Measurements from ENCODE around the gene NOL4L. TPM values are rescaled to one million over a fixed set of nuclear protein-coding genes. Genes with fewer than 3 reads are reported as not detected.
A peak's percentile ranks its signal among the peaks of the same experiment; 100 is the strongest.

Gene NOL4L
- total RNA-seq, 2 experiments from 2014 or later: 21.8 to 22.1 TPM

GRCh38 chr20:32447136-32448027 is 137.8 kb downstream of the NOL4L start:
- Mint-ChIP-seq H3K36me3 (peaks cover 5% of the 10 kb centered on the region), H3K27me3 (no peaks in the 10 kb centered on the region), H3K27ac (no peak overlapping the region), H3K4me1 (ENCODE audit: low read depth) (peaks cover 16% of the 10 kb centered on the region), H3K4me3 (no peak overlapping the region), H3K9me3 (no peaks in the 10 kb centered on the region)
- no peak for DNase-seq
- intact Hi-C loops (cut with micrococcal nuclease): no loop called here
- ChIA-PET POLR2A (no interaction called here), CTCF (interaction anchor here (0.6 to 1.3 kb wide), 2 partner anchors 25 to 62 kb away, joined by 3 to 4 read pairs; no protein-coding TSS in a partner anchor)

GRCh38 chr20:32446301-32447100 is 138.6 kb downstream of the NOL4L start:
- Mint-ChIP-seq H3K4me3 (no peak overlapping the region), H3K9me3 (no peaks in the 10 kb centered on the region), H3K36me3 (peaks cover 5% of the 10 kb centered on the region), H3K27me3 (no peaks in the 10 kb centered on the region), H3K4me1 (ENCODE audit: low read depth) (peaks cover 16% of the 10 kb centered on the region), H3K27ac (no peak overlapping the region)
- intact Hi-C loops (cut with micrococcal nuclease): no loop called here
- ChIA-PET CTCF (interaction anchor here (1.3 kb wide), 1 partner anchor 26 kb away, joined by 4 read pairs; no protein-coding TSS in a partner anchor), POLR2A (no interaction called here)
- DNase-seq: no peak

- ChIA-PET POLR2A (no interaction called here), CTCF (interaction anchor here (1.3 kb wide), 1 partner anchor 27 kb away, joined by 4 read pairs; no protein-coding TSS in a partner anchor)
- intact Hi-C loops (cut with micrococcal nuclease): no loop called here
- no peaks in the 10 kb centered on the region for H3K9me3 Mint-ChIP-seq
- H3K4me1 Mint-ChIP-seq (ENCODE audit: low read depth): peaks cover 16% of the 10 kb centered on the region
- no peak overlapping the region for H3K4me3 Mint-ChIP-seq
- H3K36me3 Mint-ChIP-seq: peaks cover 6% of the 10 kb centered on the region
- H3K27me3 Mint-ChIP-seq: no peaks in the 10 kb centered on the region
- DNase-seq: peak; percentile 30
- H3K27ac Mint-ChIP-seq: peak overlapping the region; percentile 85
Observed at GRCh38 chr20:32445539-32446273, 139.4 kb downstream of the NOL4L start.

GRCh38 chr20:32444474-32445220 is 140.5 kb downstream of the NOL4L start:
- Mint-ChIP-seq H3K9me3 (no peaks in the 10 kb centered on the region), H3K4me3 (no peak overlapping the region), H3K27me3 (no peaks in the 10 kb centered on the region), H3K4me1 (ENCODE audit: low read depth) (peaks cover 16% of the 10 kb centered on the region), H3K36me3 (peaks cover 10% of the 10 kb centered on the region), H3K27ac (peak overlapping the region; percentile 85)
- CTCF ChIA-PET: interaction anchor here (0.6 to 1.0 kb wide), 3 partner anchors 57 to 241 kb away, joined by 3 read pairs; no protein-coding TSS in a partner anchor
- intact Hi-C loops (cut with micrococcal nuclease): no loop called here
- POLR2A ChIA-PET: interaction anchor here (0.9 kb wide), 1 partner anchor 10 kb away, joined by 3 read pairs; no protein-coding TSS in a partner anchor
- no peak for DNase-seq

- POLR2A ChIA-PET: no interaction called here
- Mint-ChIP-seq H3K4me1 (ENCODE audit: low read depth) (peaks cover 26% of the 10 kb centered on the region), H3K4me3 (no peak overlapping the region), H3K36me3 (peaks cover 15% of the 10 kb centered on the region), H3K27me3 (no peaks in the 10 kb centered on the region), H3K27ac (peak overlapping the region; percentile 15), H3K9me3 (no peaks in the 10 kb centered on the region)
- peak; percentile 15 for DNase-seq
- intact Hi-C loops (cut with micrococcal nuclease): no loop called here
- CTCF ChIA-PET: interaction anchor here (1.0 to 1.1 kb wide), 2 partner anchors 77 to 209 kb away, joined by 3 read pairs; no protein-coding TSS in a partner anchor
Observed at GRCh38 chr20:32443386-32443974, 141.7 kb downstream of the NOL4L start.

- peak overlapping the region; percentile 66 for H3K27ac Mint-ChIP-seq
- no peak overlapping the region for H3K4me3 Mint-ChIP-seq
- H3K36me3 Mint-ChIP-seq: peaks cover 20% of the 10 kb centered on the region
- H3K27me3 Mint-ChIP-seq: no peaks in the 10 kb centered on the region
- H3K9me3 Mint-ChIP-seq: no peaks in the 10 kb centered on the region
- POLR2A ChIA-PET: interaction anchor here (1.1 kb wide), 1 partner anchor 9 kb away, joined by 3 read pairs; no protein-coding TSS in a partner anchor
- CTCF ChIA-PET: interaction anchor here (1.1 kb wide), 1 partner anchor 210 kb away, joined by 3 read pairs; no protein-coding TSS in a partner anchor
- intact Hi-C loops (cut with micrococcal nuclease): no loop called here
- H3K4me1 Mint-ChIP-seq (ENCODE audit: low read depth): peaks cover 28% of the 10 kb centered on the region
- no peak for DNase-seq
Observed at GRCh38 chr20:32442630-32443373, 142.3 kb downstream of the NOL4L start.

- POLR2A ChIA-PET: interaction anchor here (1.1 kb wide), 1 partner anchor 10 kb away, joined by 3 read pairs; no protein-coding TSS in a partner anchor
- Mint-ChIP-seq H3K4me1 (ENCODE audit: low read depth) (peaks cover 28% of the 10 kb centered on the region), H3K36me3 (peaks cover 23% of the 10 kb centered on the region), H3K9me3 (no peaks in the 10 kb centered on the region), H3K27me3 (no peaks in the 10 kb centered on the region), H3K27ac (peak overlapping the region; percentile 19), H3K4me3 (no peak overlapping the region)
- CTCF ChIA-PET: interaction anchor here (0.6 to 1.7 kb wide), 2 partner anchors 346 to 351 kb away, joined by 3 to 4 read pairs; no protein-coding TSS in a partner anchor
- intact Hi-C loops (cut with micrococcal nuclease): no loop called here
- DNase-seq: no peak
Observed at GRCh38 chr20:32441638-32442037, 143.5 kb downstream of the NOL4L start.

- H3K4me3 Mint-ChIP-seq: no peak overlapping the region
- intact Hi-C loops (cut with micrococcal nuclease): no loop called here
- no peaks in the 10 kb centered on the region for H3K27me3 Mint-ChIP-seq
- H3K4me1 Mint-ChIP-seq (ENCODE audit: low read depth): peaks cover 28% of the 10 kb centered on the region
- ChIA-PET CTCF (interaction anchor here (0.6 to 1.7 kb wide), 2 partner anchors 215 to 350 kb away, joined by 3 to 4 read pairs; no protein-coding TSS in a partner anchor), POLR2A (no interaction called here)
- DNase-seq: no peak
- peaks cover 31% of the 10 kb centered on the region for H3K36me3 Mint-ChIP-seq
- no peak overlapping the region for H3K27ac Mint-ChIP-seq
- H3K9me3 Mint-ChIP-seq: no peaks in the 10 kb centered on the region
Observed at GRCh38 chr20:32440758-32441078, 144.4 kb downstream of the NOL4L start.

- H3K36me3 Mint-ChIP-seq: peaks cover 28% of the 10 kb centered on the region
- no peaks in the 10 kb centered on the region for H3K9me3 Mint-ChIP-seq
- intact Hi-C loops (cut with micrococcal nuclease): no loop called here
- CTCF ChIA-PET: interaction anchor here (0.6 to 1.7 kb wide), 2 partner anchors 214 to 349 kb away, joined by 3 to 4 read pairs; no protein-coding TSS in a partner anchor
- H3K4me3 Mint-ChIP-seq: no peak overlapping the region
- no peaks in the 10 kb centered on the region for H3K27me3 Mint-ChIP-seq
- POLR2A ChIA-PET: no interaction called here
- no peak overlapping the region for H3K27ac Mint-ChIP-seq
- DNase-seq: no peak
- H3K4me1 Mint-ChIP-seq (ENCODE audit: low read depth): peaks cover 24% of the 10 kb centered on the region
Observed at GRCh38 chr20:32440069-32440757, 144.9 kb downstream of the NOL4L start.

Data from activated CD4-positive, alpha-beta memory T cell treated with anti-CD3 and anti-CD28 coated beads for 36 hours (primary cell).